ENCODE data around the gene KLHL25. TPM values are rescaled to one million over a fixed set of nuclear protein-coding genes. Genes with fewer than 3 reads are reported as not detected.

Gene KLHL25
- total and polyA plus RNA-seq, 2 of the 13 experiments (the other 11 are each of a cell fraction or from before 2014, with no cell fraction given) = 3.7 to 8.2 TPM

GRCh38 chr15:85831415-85832113, 36.8 kb upstream of the KLHL25 start (continued):
- no peak for TF ChIP-seq RARA (CRISPR knock-in tag; IDR thresholded peaks at IDR 0.05)
- peak; percentile 85 for TF ChIP-seq CTCF (CRISPR knock-in tag; IDR thresholded peaks at IDR 0.05)
- no peak for TF ChIP-seq RERE (CRISPR knock-in tag; IDR thresholded peaks at IDR 0.05; ENCODE audit: low read depth)
- TF ChIP-seq STAG1 (CRISPR knock-in tag; IDR thresholded peaks at IDR 0.05) = peak; percentile 75
- peak; percentile 91 for TF ChIP-seq SMC3 (IDR thresholded peaks at IDR 0.05; ENCODE audit: low read length)
- TF ChIP-seq SAFB2 (CRISPR knock-in tag; IDR thresholded peaks at IDR 0.05; ENCODE audit: borderline replicate concordance, low read depth) = no peak
- no peak for TF ChIP-seq ZNF674 (CRISPR knock-in tag; IDR thresholded peaks at IDR 0.05; ENCODE audit: low read depth)
- TF ChIP-seq PHF21A (CRISPR knock-in tag; IDR thresholded peaks at IDR 0.05) = no peak
- TF ChIP-seq ZNF512 (CRISPR knock-in tag; IDR thresholded peaks at IDR 0.05) = no peak
- no peak for TF ChIP-seq HNF4A (CRISPR knock-in tag; IDR thresholded peaks at IDR 0.05)
- no peak for TF ChIP-seq ZNF549 (CRISPR knock-in tag; IDR thresholded peaks at IDR 0.05)
- no peak for TF ChIP-seq THAP11 (CRISPR knock-in tag; IDR thresholded peaks at IDR 0.05)
- TF ChIP-seq GTF2F1 (IDR thresholded peaks at IDR 0.05; ENCODE audit: low read length) = no peak
- 0 out of 2 replicates have a peak, but pooled peaks have one; percentile 13 for TF ChIP-seq ARID5B (CRISPR knock-in tag; IDR thresholded peaks at IDR 0.05)
- TF ChIP-seq ZNF552 (CRISPR knock-in tag; IDR thresholded peaks at IDR 0.05; ENCODE audit: borderline replicate concordance) = no peak
- no peak for TF ChIP-seq ZNF484 (CRISPR knock-in tag; IDR thresholded peaks at IDR 0.05; ENCODE audit: borderline replicate concordance, low read depth)
- no peak for TF ChIP-seq ZNF329 (CRISPR knock-in tag; IDR thresholded peaks at IDR 0.05; ENCODE audit: low read depth)

Measured in HepG2 (cell line).